HG03439 (cell line): ENCODE data around the gene MSTN.
"Not testable (repeated sequence)": the region's sequence is repeated elsewhere in the genome, so short reads cannot be mapped to it uniquely, and the experiment has no call there.

Experiments used
- ATAC-seq: cut with Tn5 transposase; IDR thresholded peaks from one replicate; pipeline ENCODE4 v1.9.1; 2021; ENCODE audit warnings: mild to moderate bottlenecking, moderate library complexity; ENCODE audit not compliant: unreplicated experiment

MSTN gene

GRCh38 chr2:190065839-190066238 is 3.3 kb upstream of the MSTN start:
- ATAC-seq: no peak

GRCh38 chr2:190063624-190064023 is 1.1 kb upstream of the MSTN start:
- no peak for ATAC-seq

DNA sequence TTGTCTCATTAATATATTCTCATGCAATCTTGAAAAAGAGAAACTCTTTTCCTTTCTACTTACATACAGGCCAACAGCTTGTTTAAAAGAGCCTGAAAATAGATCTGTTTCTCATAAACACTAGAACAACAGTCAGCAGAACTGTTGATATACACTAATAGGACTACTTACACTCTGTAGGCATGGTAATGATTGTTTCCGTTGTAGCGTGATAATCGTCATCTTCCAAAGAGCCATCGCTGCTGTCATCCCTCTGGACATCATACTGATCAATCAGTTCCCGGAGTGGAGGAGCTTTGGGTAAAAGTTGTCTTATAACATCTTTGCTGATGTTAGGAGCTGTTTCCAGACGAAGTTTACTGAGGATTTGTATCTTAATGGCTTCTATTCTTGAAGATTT is 476 bp downstream of the MSTN start:
- ATAC-seq: no peak

DNA sequence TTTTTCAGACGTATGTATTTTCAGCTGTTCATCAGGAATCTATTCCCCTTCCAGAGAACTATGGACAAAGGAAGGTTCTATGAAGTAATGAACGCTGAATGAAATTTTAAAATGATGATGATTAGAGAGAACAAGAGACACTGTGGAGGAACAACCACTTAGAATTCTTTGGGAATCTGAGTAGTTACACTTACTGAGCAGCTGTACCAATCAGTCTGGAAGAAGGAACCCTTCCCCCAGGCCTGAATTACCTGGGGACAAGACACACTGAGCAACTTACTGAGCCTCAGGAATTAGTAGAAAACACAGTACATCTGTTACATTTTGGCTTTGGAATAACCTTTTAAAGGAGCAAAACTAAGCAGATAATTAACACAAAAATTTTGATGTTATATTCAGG is 1.9 kb downstream of the MSTN start:
- no peak for ATAC-seq

GRCh38 chr2:190060019-190060418 is 2.5 kb downstream of the MSTN start:
- no peak for ATAC-seq

DNA sequence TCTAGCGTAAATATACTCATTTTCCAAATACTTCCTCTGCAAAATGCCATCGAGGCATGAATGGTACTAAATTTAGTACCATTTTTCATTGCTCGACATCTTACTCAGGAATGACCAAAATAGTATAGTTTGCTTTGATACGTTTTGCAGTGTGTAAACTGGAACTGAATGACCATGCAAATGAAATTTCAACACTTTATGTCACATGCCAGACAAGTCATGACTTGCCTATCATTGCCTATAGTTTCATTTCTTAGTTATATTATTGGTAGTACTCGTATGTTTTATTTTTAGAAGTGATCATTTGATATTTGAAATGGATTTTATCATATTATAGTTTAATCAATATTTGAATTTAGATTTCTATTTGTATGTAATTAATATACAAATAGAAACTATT is 9.1 kb downstream of the MSTN start:
- no peak for ATAC-seq

DNA sequence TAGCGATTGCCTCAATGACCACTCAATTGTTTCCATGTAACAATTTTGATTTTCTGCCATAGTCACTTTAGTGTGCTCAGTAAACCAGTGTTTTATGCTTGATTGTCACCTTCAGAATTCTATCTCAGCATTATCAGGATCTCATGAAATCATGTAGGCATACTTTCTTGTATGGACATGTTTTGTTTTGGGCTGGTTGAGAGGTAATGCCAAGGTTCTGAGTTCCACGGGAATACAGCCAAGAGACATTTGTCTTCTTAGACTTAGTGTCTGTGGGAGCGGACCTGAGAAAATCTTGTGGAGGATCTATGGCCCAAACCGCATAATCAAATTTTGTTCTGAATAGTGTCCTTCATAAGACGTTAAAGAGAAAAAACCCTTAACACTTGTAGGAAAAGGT is 10.2 kb downstream of the MSTN start:
- no peak for ATAC-seq

DNA sequence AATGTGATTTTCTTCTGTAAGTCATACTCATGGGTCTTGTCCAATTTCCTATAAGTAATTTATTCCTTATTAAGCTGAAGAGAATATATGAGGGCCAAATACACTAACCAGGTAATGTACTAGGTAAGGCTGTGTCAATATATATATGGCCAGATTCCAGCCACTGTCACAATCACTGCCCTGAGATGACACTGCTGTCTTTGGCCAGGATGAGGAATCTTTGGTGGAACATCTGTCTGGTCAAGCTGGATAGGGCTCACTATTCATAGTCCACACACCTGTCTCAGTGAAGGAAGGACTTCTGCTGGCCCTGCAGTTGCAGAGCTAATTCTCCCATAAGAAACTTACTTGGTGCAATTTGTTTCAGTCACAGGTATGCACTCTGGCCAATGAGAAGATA is 11.3 kb downstream of the MSTN start:
- ATAC-seq: no peak

DNA sequence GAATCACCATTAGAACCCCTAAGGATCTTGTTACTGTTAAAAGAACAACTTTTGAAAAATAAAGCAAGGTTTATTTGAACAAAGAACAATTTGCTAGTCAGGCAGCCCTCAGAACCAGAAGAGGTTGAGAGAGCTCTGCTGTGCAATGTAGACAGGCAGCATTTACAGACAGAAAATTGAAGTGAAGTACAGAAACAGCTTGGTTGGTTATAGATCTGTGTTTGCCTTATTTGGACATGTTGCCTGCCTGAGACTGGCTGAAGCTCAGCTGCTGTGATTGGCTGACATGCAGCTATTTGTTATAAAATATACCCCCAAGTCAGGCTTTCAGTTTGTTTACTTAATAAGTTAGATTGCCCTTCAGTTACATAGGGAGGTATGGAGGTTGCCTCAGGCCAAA is 12.5 kb downstream of the MSTN start:
- no peak for ATAC-seq

DNA sequence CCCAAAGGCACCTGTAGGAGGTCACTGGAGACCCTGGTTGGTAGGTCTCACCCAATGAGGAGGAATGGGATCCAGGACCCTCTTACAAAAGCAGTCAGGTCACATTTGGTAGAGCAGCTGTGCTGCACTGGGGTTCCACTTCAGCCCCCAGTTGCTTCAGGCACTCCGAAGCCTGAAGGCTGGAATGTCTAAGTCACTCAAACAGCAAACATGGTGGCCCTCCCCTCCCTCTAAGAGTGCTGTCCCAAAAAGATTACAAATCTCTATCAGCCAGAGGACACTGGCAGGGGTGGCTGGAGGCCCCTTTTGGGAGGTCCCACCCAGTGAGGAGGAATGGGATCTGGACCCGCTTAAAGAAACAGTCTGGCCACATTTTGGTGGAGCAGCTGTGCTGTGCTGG is 17.7 kb downstream of the MSTN start:
- no peak for ATAC-seq

- ATAC-seq: no peak
These were observed 19.1 kb downstream of the MSTN start for GRCh38 chr2:190043441-190043840.

DNA sequence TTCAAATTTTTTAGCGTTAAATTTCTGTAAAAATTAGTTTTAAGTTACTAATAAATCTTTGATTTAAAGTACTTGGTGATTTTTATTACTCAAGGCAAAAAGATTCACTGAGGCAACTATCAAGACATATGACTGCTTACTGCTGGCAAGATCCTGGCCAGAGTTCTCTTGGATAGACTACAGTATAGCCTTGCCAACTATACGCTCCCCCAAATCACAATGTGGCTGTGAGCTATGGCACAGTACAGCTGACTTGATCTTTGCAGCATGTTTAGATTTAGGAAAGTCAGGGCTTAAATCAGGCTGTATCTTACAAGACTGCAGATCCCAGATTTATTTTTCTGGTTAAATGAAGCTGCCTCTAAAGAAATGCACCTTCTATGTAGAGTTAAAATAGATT is 26.5 kb downstream of the MSTN start:
- no peak for ATAC-seq

GRCh38 chr2:190034417-190034816 is 28.1 kb downstream of the MSTN start:
- ATAC-seq: not testable (repeated sequence)

GRCh38 chr2:190031969-190032618 is 30.4 kb downstream of the MSTN start:
- no peak for ATAC-seq

DNA sequence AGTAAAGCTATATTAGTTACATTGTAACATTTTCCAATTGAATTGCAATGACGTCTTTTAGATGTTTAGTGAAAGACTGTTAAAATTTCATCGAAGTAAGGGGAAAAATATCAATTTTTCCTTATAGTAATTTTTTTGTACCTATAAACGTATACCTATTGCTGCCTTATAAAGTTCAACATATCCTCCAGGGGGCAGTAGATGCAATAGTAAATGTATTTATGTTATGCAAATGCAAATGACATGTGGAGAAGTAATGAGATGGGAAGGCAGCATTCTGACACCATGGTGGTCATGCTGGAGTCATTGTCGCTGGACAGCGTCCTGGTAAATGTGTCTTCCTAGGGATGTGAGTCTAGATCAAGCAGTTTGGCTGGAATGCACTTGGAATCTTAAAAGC is 38.7 kb downstream of the MSTN start:
- no peak for ATAC-seq

GRCh38 chr2:190020720-190021119 is 41.8 kb downstream of the MSTN start:
- no peak for ATAC-seq

DNA sequence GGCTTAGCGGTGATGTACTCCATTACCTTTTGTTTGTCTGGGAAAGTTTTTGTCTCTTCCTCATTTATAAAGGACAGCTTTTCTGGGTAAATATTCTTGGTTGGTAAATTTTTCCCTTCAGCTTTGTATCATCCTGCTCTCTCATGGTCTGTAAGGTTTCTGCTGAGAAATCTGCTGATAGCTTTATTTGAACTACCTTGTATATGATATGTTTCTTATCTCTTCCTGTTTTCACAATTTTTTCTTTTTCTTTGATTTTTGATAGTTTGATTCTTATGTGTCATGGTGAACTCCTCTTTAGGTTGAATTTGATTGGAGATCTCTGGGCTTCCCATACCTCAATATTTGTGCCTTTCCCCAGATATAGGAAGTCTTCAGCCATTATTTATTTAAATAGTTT is 44.7 kb downstream of the MSTN start:
- no peak for ATAC-seq

DNA sequence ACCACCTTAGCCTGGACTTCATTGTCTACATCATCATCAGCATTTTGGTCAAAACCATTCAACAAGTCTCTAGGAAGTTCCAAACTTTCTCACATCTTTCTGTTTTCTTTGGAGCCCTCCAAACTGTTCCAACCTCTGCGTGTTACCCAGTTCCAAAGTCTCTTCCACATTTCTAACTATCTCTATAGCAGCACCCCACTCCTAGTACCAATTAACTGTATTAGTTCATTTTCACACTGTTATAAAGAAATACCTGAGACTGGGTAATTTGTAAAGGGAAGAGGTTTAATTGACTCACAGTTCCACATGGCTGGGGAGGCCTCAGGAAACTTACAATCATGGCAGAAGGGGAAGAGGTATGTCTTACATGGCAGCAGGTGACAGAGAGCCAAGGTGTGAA is 46.6 kb downstream of the MSTN start:
- ATAC-seq: not testable (repeated sequence)
